H1 (cell line): ENCODE measurements around the gene SEC14L5. TPM values are rescaled to one million over a fixed set of nuclear protein-coding genes. Genes with fewer than 3 reads are reported as not detected.

Source experiments
- POLR2AphosphoS5 ChIP-seq: IDR thresholded peaks from 2 replicates; pipeline ENCODE4 v1.6.1; 2011; ENCODE audit warnings: low read depth, low read length
- SAP30 ChIP-seq: fragments of 300-600 bp; sonication (generic); IDR thresholded peaks from 2 replicates; pipeline ENCODE4 v1.7.1; 2012; ENCODE audit warnings: low read length, moderate library complexity, mild to moderate bottlenecking, inconsistent platforms; ENCODE audit not compliant: insufficient read depth, insufficient replicate concordance
- polyA plus RNA-seq, 7 experiments: library from polyadenylated mRNA; depleted of rRNA in 3 of 7; stranded (reverse) in 5 of 7; unstranded in 2 of 7; fragments of >200 nt in 5 of 7; fragments of 200-250 nt in 2 of 7; gene quantifications; 1 replicate in 5 of 7; 2 replicates in 1 of 7; 4 replicates in 1 of 7; pipeline versions ENCODE4 v1.2.1 to v1.2.3, GENCODE V29; 2011 to 2013; ENCODE audit warnings: missing spikeins in 2 of 7, mixed read lengths in 2 of 7
- total RNA-seq: library from RNA; stranded (reverse); fragmentation: NEBNext Ultra II Directional; extraction: Animal tissue kit (Norgen Biotek cat#: 25700); gene quantifications from 2 replicates; pipeline ENCODE4 v1.2.1, GENCODE V29; 2021

Gene SEC14L5
- total and polyA plus RNA-seq, 2 of the 8 experiments (the other 6 are each of a cell fraction or from before 2014, with no cell fraction given), result 1.9 to 3.0 TPM

- TF ChIP-seq SAP30, result no peak
- TF ChIP-seq POLR2AphosphoS5, result no peak
Measured at GRCh38 chr16:5054876-5055865, 97.0 kb downstream of the SEC14L5 start (continued).
